Panc1 (cell line): Measurements from ENCODE around the gene DTYMK. TPM values are rescaled to one million over a fixed set of nuclear protein-coding genes. Genes with fewer than 3 reads are reported as not detected.
A peak's percentile ranks its signal among the peaks of the same experiment; 100 is the strongest.

Experiments
- ATAC-seq: fragments of 200-7000 bp; cut with Tn5 transposase; 2 replicates; pipeline ENCODE4 v1.9.1; 2020; ENCODE audit warnings: mild to moderate bottlenecking, moderate library complexity
- BruUV-seq: library from RNA; stranded (reverse); fragments of 400-500 nt; replicated peaks from 2 replicates; lab custom pipeline; 2021; lab: Mats Ljungman, UMichigan
- CTCF ChIA-PET: fragments of 300-600 bp; sonication (Branson Sonifier 250); formaldehyde crosslinking; loops from one replicate; lab custom pipeline; 2022; ENCODE audit warnings: antibody characterized with exemption; lab: Charles Lee
- POLR2A ChIA-PET: fragments of 300-600 bp; sonication (Branson Sonifier 250); formaldehyde crosslinking; loops from one replicate; lab custom pipeline; 2022; ENCODE audit warnings: antibody characterized with exemption; lab: Charles Lee
- DNase-seq: peaks from one replicate; pipeline ENCODE4 v3.0.0-alpha.2; 2010; ENCODE audit warnings: low read depth, low spot score
- H3K27ac ChIP-seq: 2 replicates; pipeline ENCODE4 v1.5.1; 2011; ENCODE audit warnings: mild to moderate bottlenecking, low read length, inconsistent platforms
- H3K27me3 ChIP-seq: fragments of 200-500 bp; sonication (Bioruptor generic); 2 replicates; pipeline ENCODE4 v1.6.0; 2014; ENCODE audit warnings: low read length, inconsistent platforms; ENCODE audit not compliant: control insufficient read depth, insufficient read depth
- H3K36me3 ChIP-seq: fragments of 200-500 bp; sonication (Bioruptor generic); 2 replicates; pipeline ENCODE4 v1.5.1; 2014; ENCODE audit warnings: inconsistent platforms, mild to moderate bottlenecking, low read length, moderate library complexity; ENCODE audit not compliant: control insufficient read depth, insufficient read depth
- H3K4me1 ChIP-seq: 2 replicates; pipeline ENCODE4 v1.5.1; 2011; ENCODE audit warnings: inconsistent platforms, mild to moderate bottlenecking, low read length, moderate library complexity; ENCODE audit not compliant: control insufficient read depth, insufficient read depth
- H3K4me3 ChIP-seq, 2 experiments: 2 replicates each; pipeline ENCODE4 v1.5.1; 2011 to 2012; ENCODE audit warnings: low read depth in 2 of 2, low read length in 2 of 2, mild to moderate bottlenecking in 2 of 2, inconsistent platforms in 1 of 2, moderate library complexity in 1 of 2
- H3K9me3 ChIP-seq: fragments of 200-500 bp; sonication (Bioruptor generic); 2 replicates; pipeline ENCODE4 v1.5.1; 2014; ENCODE audit warnings: low read depth, mild to moderate bottlenecking, inconsistent platforms, low read length, moderate library complexity; ENCODE audit not compliant: control insufficient read depth, insufficient read depth
- CTCF ChIP-seq: fragments of 450-650 bp; IDR thresholded peaks from 2 replicates; pipeline ENCODE4 v1.5.1; 2017; ENCODE audit warnings: mild to moderate bottlenecking
- POLR2AphosphoS5 ChIP-seq: IDR thresholded peaks from 2 replicates; pipeline ENCODE4 v1.6.1; 2012; ENCODE audit warnings: mild to moderate bottlenecking, low read depth, low read length, moderate library complexity
- REST ChIP-seq, 2 experiments: IDR thresholded peaks; 2 replicates each; pipeline ENCODE4 v1.6.1; 2011 to 2012; ENCODE audit warnings: low read depth in 2 of 2, control low read depth in 1 of 2, low read length in 1 of 2, mild to moderate bottlenecking in 1 of 2, moderate library complexity in 1 of 2; ENCODE audit not compliant: insufficient read depth in 1 of 2
- SIN3A ChIP-seq: IDR thresholded peaks from 2 replicates; pipeline ENCODE4 v1.6.1; 2012; ENCODE audit warnings: low read depth, mild to moderate bottlenecking, low read length, moderate library complexity, borderline replicate concordance; ENCODE audit not compliant: insufficient read depth
- TCF7L2 ChIP-seq: IDR thresholded peaks from 2 replicates; pipeline ENCODE4 v1.6.1; 2011; ENCODE audit warnings: mild to moderate bottlenecking, low read depth, low read length, inconsistent platforms
- in situ Hi-C: cut with HindIII; loops from 2 replicates; pipeline ENCODE4 v1.10.0; 2016; ENCODE audit warnings: low sequenced_read_pairs, low pct_unique_long_range_greater_than_20kb
- intact Hi-C: fragments of 100-400 bp; cut with micrococcal nuclease; formaldehyde crosslinking; loops from one replicate; pipeline ENCODE4 v1.10.0; 2022; ENCODE audit not compliant: unreplicated experiment
- total RNA-seq: library from RNA; stranded (reverse); gene quantifications from one replicate; pipeline ENCODE4 v1.2.1, GENCODE V29; 2021; ENCODE audit not compliant: unreplicated experiment

The DTYMK gene
- total RNA-seq, 1 experiment from 2014 or later = 122 TPM

GRCh38 chr2:241638940-241639339 lies 47.7 kb downstream of the DTYMK start:
- peaks cover 11% of the 10 kb centered on the region for H3K4me1 ChIP-seq
- peaks cover 5% of the 10 kb centered on the region; the same call in 1 of the 2 replicates for H3K9me3 ChIP-seq
- in situ Hi-C loops = no loop called here
- intact Hi-C loops = no loop called here
- DNase-seq = no peak
- no peaks in the 10 kb centered on the region for H3K27me3 ChIP-seq
- TF ChIP-seq REST (IDR thresholded peaks at IDR 0.05; ENCODE audit: insufficient read depth in 1 of 2, low read depth in 2 of 2, low read length in 1 of 2) (no peak), TCF7L2 (no peak), CTCF (no peak), SIN3A (no peak), POLR2AphosphoS5 (no peak)
- ChIA-PET CTCF (no interaction called here), POLR2A (no interaction called here)
- H3K4me3 ChIP-seq = peak overlapping the region; percentile 65 to 82; a peak in 3 of 4 replicates
- no peak overlapping the region for H3K27ac ChIP-seq
- peaks cover 3% of the 10 kb centered on the region; the same call in 1 of the 2 replicates for H3K36me3 ChIP-seq
- BruUV-seq = no TSS peak
- ATAC-seq = no peak

- CTCF ChIA-PET = no interaction called here
- POLR2A ChIA-PET = interaction anchor here (1.1 kb wide), 1 partner anchor 550 kb away, joined by 7 read pairs; no protein-coding TSS in a partner anchor
- Histone ChIP-seq H3K27me3 (no peaks in the 10 kb centered on the region), H3K4me3 (peak overlapping the region; percentile 65 to 82), H3K36me3 (peaks cover 3% of the 10 kb centered on the region; the same call in 1 of the 2 replicates), H3K27ac (peak overlapping the region; percentile 68), H3K4me1 (peaks cover 11% of the 10 kb centered on the region), H3K9me3 (peaks cover 5% of the 10 kb centered on the region; the same call in 1 of the 2 replicates)
- intact Hi-C loops = no loop called here
- peak; percentile 11 for ATAC-seq
- in situ Hi-C loops = no loop called here
- no TSS peak for BruUV-seq
- no peak for DNase-seq
- TF ChIP-seq TCF7L2 = no peak
Measured at GRCh38 chr2:241637795-241638660, 48.6 kb downstream of the DTYMK start.
